Activated CD4-positive, alpha-beta memory T cell treated with anti-CD3 and anti-CD28 coated beads for 36 hours (primary cell): Measurements from ENCODE around the gene PITRM1. TPM values are rescaled to one million over a fixed set of nuclear protein-coding genes. Genes with fewer than 3 reads are reported as not detected.
"Not testable (repeated sequence)": the region's sequence is repeated elsewhere in the genome, so short reads cannot be mapped to it uniquely, and the experiment has no call there.

Experiments
- CTCF ChIA-PET: fragments of 350-600 bp; sonication (Branson Sonifier 250); formaldehyde crosslinking; loops from one replicate; lab custom pipeline; 2021; ENCODE audit warnings: antibody characterized with exemption, inconsistent platforms; lab: Charles Lee
- POLR2A ChIA-PET: fragments of 350-600 bp; sonication (Branson Sonifier 250); formaldehyde crosslinking; loops from one replicate; lab custom pipeline; 2021; ENCODE audit warnings: antibody characterized with exemption; lab: Charles Lee
- DNase-seq: peaks from one replicate; pipeline ENCODE4 v3.0.0-alpha.2; 2020
- H3K27ac Mint-ChIP-seq: one replicate; pipeline ENCODE4 v1.8.0; 2021; ENCODE audit warnings: mixed read lengths
- H3K27me3 Mint-ChIP-seq: one replicate; pipeline ENCODE4 v1.8.0; 2021; ENCODE audit warnings: mixed read lengths
- H3K36me3 Mint-ChIP-seq: one replicate; pipeline ENCODE4 v1.8.0; 2021; ENCODE audit warnings: mixed read lengths
- H3K4me1 Mint-ChIP-seq: one replicate; pipeline ENCODE4 v1.8.0; 2021; ENCODE audit warnings: low read depth, mixed read lengths
- H3K4me3 Mint-ChIP-seq: one replicate; pipeline ENCODE4 v1.8.0; 2021; ENCODE audit warnings: mild to moderate bottlenecking, mixed read lengths
- H3K9me3 Mint-ChIP-seq: one replicate; pipeline ENCODE4 v1.8.0; 2021; ENCODE audit warnings: mixed read lengths
- intact Hi-C: fragments of 100-400 bp; cut with micrococcal nuclease; formaldehyde crosslinking; loops from one replicate; pipeline ENCODE4 v1.15.1; 2023
- total RNA-seq, 2 experiments: library from RNA; stranded (reverse); gene quantifications; one replicate each; pipeline ENCODE4 v1.2.3, GENCODE V29; 2021

Gene PITRM1
- total RNA-seq, 2 experiments from 2014 or later: 103 to 109 TPM

GRCh38 chr10:3196482-3196881 is 23.9 kb upstream of the PITRM1 start:
- Mint-ChIP-seq H3K27ac (no peak overlapping the region), H3K27me3 (peaks cover 64% of the 10 kb centered on the region), H3K4me1 (peaks cover 11% of the 10 kb centered on the region), H3K4me3 (no peak overlapping the region), H3K36me3 (no peaks in the 10 kb centered on the region), H3K9me3 (no peaks in the 10 kb centered on the region)
- ChIA-PET POLR2A (interaction anchor here (1.6 kb wide), 1 partner anchor 588 kb away, joined by 10 read pairs; the partner anchor contains the start of gene KLF6), CTCF (interaction anchor here (0.5 to 2.9 kb wide), 10 partner anchors 24 to 1618 kb away, joined by 3 to 16 read pairs (median 6); partner anchors contain the start of gene PITRM1)
- no peak for DNase-seq
- intact Hi-C loops: loop anchor here (5.0 to 10.0 kb wide), 3 partner anchors 271 to 1578 kb away; no protein-coding TSS in a partner anchor

DNA sequence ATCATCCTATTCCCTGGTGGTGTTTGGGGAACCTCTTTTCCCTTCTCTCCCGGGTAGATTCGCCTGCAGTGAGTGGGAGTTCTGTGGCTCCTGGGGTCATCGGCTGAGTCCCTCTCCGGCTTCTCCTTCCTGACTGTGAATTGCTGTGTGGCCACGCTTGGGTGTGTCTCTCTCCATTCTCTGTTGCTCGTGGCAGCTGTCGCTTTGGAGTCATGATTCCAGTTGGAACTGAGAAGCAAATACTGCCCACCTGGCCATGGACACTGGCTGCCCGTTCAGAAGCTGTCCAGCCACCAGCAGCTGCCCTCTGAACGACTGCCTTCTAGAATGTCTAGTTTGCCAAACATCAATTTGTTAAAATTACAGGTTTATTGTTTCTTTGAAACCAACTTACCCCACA is 23.1 kb upstream of the PITRM1 start:
- ChIA-PET POLR2A (no interaction called here), CTCF (interaction anchor here (1.1 to 2.9 kb wide), 4 partner anchors 32 to 1571 kb away, joined by 5 to 16 read pairs (median 7); no protein-coding TSS in a partner anchor)
- DNase-seq: no peak
- no peak overlapping the region for H3K4me3 Mint-ChIP-seq
- peaks cover 62% of the 10 kb centered on the region for H3K27me3 Mint-ChIP-seq
- intact Hi-C loops: loop anchor here (5.0 to 10.0 kb wide), 3 partner anchors 272 to 1579 kb away; no protein-coding TSS in a partner anchor
- H3K9me3 Mint-ChIP-seq: no peaks in the 10 kb centered on the region
- H3K36me3 Mint-ChIP-seq: no peaks in the 10 kb centered on the region
- peaks cover 11% of the 10 kb centered on the region for H3K4me1 Mint-ChIP-seq
- no peak overlapping the region for H3K27ac Mint-ChIP-seq

- H3K27ac Mint-ChIP-seq: no peak overlapping the region
Measured at GRCh38 chr10:3195286-3195685, 22.7 kb upstream of the PITRM1 start.

GRCh38 chr10:3194871-3195270 is 22.3 kb upstream of the PITRM1 start:
- no peaks in the 10 kb centered on the region for H3K36me3 Mint-ChIP-seq
- intact Hi-C loops: loop anchor here (5.0 to 10.0 kb wide), 3 partner anchors 272 to 1580 kb away; no protein-coding TSS in a partner anchor
- ChIA-PET CTCF (interaction anchor here (1.9 to 2.6 kb wide), 2 partner anchors 1462 to 1572 kb away, joined by 5 to 9 read pairs; no protein-coding TSS in a partner anchor), POLR2A (no interaction called here)
- no peak for DNase-seq
- H3K27ac Mint-ChIP-seq: no peak overlapping the region
- peaks cover 11% of the 10 kb centered on the region for H3K4me1 Mint-ChIP-seq
- H3K27me3 Mint-ChIP-seq: peaks cover 54% of the 10 kb centered on the region
- H3K9me3 Mint-ChIP-seq: no peaks in the 10 kb centered on the region
- no peak overlapping the region for H3K4me3 Mint-ChIP-seq

More at GRCh38 chr10:3195286-3195685, 22.7 kb upstream of the PITRM1 start:
- DNase-seq: no peak
- Mint-ChIP-seq H3K4me1 (peaks cover 11% of the 10 kb centered on the region), H3K9me3 (no peaks in the 10 kb centered on the region), H3K4me3 (no peak overlapping the region), H3K36me3 (no peaks in the 10 kb centered on the region), H3K27me3 (peaks cover 59% of the 10 kb centered on the region)
- ChIA-PET POLR2A (no interaction called here), CTCF (interaction anchor here (1.9 to 2.6 kb wide), 2 partner anchors 1461 to 1572 kb away, joined by 5 to 9 read pairs; no protein-coding TSS in a partner anchor)
- intact Hi-C loops: loop anchor here (5.0 to 10.0 kb wide), 3 partner anchors 272 to 1580 kb away; no protein-coding TSS in a partner anchor

DNA sequence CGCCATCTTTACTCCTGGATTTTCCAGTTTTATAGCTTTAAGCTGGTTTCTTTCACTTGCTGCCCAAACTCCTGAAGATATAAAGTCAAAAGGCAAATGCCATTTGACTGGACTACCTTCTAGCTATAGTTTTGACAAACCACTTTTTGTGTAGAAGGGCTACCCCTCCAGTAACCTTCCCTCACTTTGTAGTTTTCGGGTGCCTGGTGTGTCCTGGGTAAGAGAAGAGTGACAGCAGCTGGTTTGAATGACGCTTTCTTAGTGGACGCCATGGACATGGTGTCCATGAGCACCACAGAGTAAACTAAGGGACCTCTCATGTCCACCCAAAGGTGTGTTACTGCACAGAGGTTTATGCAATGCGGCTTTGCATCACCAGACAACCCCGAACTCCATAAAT is 21.2 kb upstream of the PITRM1 start:
- intact Hi-C loops: loop anchor here (10.0 kb wide), 2 partner anchors 1461 to 1581 kb away; no protein-coding TSS in a partner anchor
- Mint-ChIP-seq H3K27ac (no peak overlapping the region), H3K4me1 (peaks cover 11% of the 10 kb centered on the region), H3K36me3 (no peaks in the 10 kb centered on the region), H3K9me3 (no peaks in the 10 kb centered on the region), H3K4me3 (no peak overlapping the region), H3K27me3 (peaks cover 46% of the 10 kb centered on the region)
- ChIA-PET CTCF (interaction anchor here (0.6 to 2.2 kb wide), 14 partner anchors 12 to 1621 kb away, joined by 3 to 8 read pairs (median 3); partner anchors contain the start of gene PITRM1), POLR2A (no interaction called here)
- DNase-seq: no peak

GRCh38 chr10:3192856-3193635 is 20.5 kb upstream of the PITRM1 start:
- DNase-seq: peak; percentile 62
- intact Hi-C loops: loop anchor here (10.0 kb wide), 2 partner anchors 1462 to 1582 kb away; no protein-coding TSS in a partner anchor
- H3K4me1 Mint-ChIP-seq: peaks cover 7% of the 10 kb centered on the region
- H3K36me3 Mint-ChIP-seq: no peaks in the 10 kb centered on the region
- CTCF ChIA-PET: interaction anchor here (0.6 to 2.2 kb wide), 18 partner anchors 8 to 1622 kb away, joined by 3 to 8 read pairs (median 3); partner anchors contain the start of gene PITRM1
- H3K27ac Mint-ChIP-seq: no peak overlapping the region
- POLR2A ChIA-PET: no interaction called here
- peaks cover 43% of the 10 kb centered on the region for H3K27me3 Mint-ChIP-seq
- H3K9me3 Mint-ChIP-seq: no peaks in the 10 kb centered on the region
- no peak overlapping the region for H3K4me3 Mint-ChIP-seq

- POLR2A ChIA-PET: no interaction called here
- H3K4me3 Mint-ChIP-seq: no peak overlapping the region
- H3K27ac Mint-ChIP-seq: no peak overlapping the region
- no peaks in the 10 kb centered on the region for H3K9me3 Mint-ChIP-seq
- intact Hi-C loops: loop anchor here (10.0 kb wide), 2 partner anchors 1464 to 1584 kb away; no protein-coding TSS in a partner anchor
- peaks cover 44% of the 10 kb centered on the region for H3K27me3 Mint-ChIP-seq
- CTCF ChIA-PET: no interaction called here
- no peak for DNase-seq
- no peaks in the 10 kb centered on the region for H3K36me3 Mint-ChIP-seq
- peaks cover 7% of the 10 kb centered on the region for H3K4me1 Mint-ChIP-seq
Measured at GRCh38 chr10:3190817-3191216, 18.2 kb upstream of the PITRM1 start.

DNA sequence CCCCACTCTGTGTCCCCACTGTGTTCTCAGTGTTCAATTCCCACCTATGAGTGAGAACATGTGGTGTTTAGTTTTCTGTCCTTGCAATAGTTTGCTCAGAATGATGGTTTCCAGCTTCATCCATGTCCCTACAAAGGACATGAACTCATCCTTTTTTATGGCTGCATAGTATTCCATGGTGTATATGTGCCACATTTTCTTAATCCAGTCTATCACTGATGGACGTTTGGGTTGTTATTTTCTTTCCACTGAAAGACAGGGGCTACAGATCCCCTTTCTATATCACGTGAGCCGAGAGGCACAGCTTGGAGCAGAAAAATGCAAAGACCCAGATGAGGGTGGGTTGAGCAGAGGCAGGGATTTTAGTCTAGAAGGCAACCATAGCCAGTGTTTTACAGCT is 14.6 kb upstream of the PITRM1 start:
- Mint-ChIP-seq H3K27me3 (peaks cover 30% of the 10 kb centered on the region), H3K4me1 (peaks cover 13% of the 10 kb centered on the region)
- H3K27ac Mint-ChIP-seq, H3K36me3 Mint-ChIP-seq, POLR2A ChIA-PET, intact Hi-C loops, H3K4me3 Mint-ChIP-seq, H3K9me3 Mint-ChIP-seq, DNase-seq: not testable (repeated sequence)
- CTCF ChIA-PET: interaction anchor here (1.8 kb wide), 1 partner anchor 11 kb away, joined by 16 read pairs; no protein-coding TSS in a partner anchor

DNA sequence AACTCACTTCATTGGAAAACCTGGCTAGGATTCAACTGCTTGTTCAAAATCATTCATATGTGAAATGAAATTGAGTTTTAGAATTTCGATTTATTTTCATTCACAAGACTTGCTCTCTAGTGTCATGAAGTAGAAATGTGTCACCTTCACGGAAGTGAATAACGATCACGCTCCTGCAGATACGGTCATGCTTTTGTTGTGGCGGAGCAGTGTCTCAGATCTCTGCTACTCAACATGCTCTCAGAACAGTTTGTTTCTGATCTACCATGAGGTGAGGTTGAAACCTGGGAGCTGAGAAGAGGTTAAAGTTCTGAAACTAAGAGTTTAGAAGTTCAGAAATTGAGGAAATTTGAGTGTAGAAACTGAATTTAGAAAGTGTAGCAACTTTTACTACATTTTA is 13.8 kb upstream of the PITRM1 start:
- intact Hi-C loops: loop anchor here (1.0 kb wide), 1 partner anchor 11 kb away; no protein-coding TSS in a partner anchor
- no peak overlapping the region for H3K4me3 Mint-ChIP-seq
- H3K36me3 Mint-ChIP-seq: no peaks in the 10 kb centered on the region
- peaks cover 13% of the 10 kb centered on the region for H3K4me1 Mint-ChIP-seq
- H3K9me3 Mint-ChIP-seq: no peaks in the 10 kb centered on the region
- H3K27ac Mint-ChIP-seq: peak overlapping the region; percentile 19
- peak; percentile 78 for DNase-seq
- peaks cover 32% of the 10 kb centered on the region for H3K27me3 Mint-ChIP-seq
- POLR2A ChIA-PET: interaction anchor here (1.0 to 1.1 kb wide), 2 partner anchors 11 to 14 kb away, joined by 3 to 6 read pairs; partner anchors contain the start of gene PITRM1
- CTCF ChIA-PET: interaction anchor here (0.7 to 1.8 kb wide), 2 partner anchors 12 to 706 kb away, joined by 4 to 16 read pairs; no protein-coding TSS in a partner anchor

- ChIA-PET POLR2A (no interaction called here), CTCF (no interaction called here)
- Mint-ChIP-seq H3K9me3 (no peaks in the 10 kb centered on the region), H3K4me3 (no peak overlapping the region), H3K27ac (no peak overlapping the region), H3K27me3 (peaks cover 28% of the 10 kb centered on the region), H3K4me1 (peaks cover 13% of the 10 kb centered on the region), H3K36me3 (no peaks in the 10 kb centered on the region)
- intact Hi-C loops: no loop called here
- no peak for DNase-seq
Measured at GRCh38 chr10:3185386-3185785, 12.8 kb upstream of the PITRM1 start.

DNA sequence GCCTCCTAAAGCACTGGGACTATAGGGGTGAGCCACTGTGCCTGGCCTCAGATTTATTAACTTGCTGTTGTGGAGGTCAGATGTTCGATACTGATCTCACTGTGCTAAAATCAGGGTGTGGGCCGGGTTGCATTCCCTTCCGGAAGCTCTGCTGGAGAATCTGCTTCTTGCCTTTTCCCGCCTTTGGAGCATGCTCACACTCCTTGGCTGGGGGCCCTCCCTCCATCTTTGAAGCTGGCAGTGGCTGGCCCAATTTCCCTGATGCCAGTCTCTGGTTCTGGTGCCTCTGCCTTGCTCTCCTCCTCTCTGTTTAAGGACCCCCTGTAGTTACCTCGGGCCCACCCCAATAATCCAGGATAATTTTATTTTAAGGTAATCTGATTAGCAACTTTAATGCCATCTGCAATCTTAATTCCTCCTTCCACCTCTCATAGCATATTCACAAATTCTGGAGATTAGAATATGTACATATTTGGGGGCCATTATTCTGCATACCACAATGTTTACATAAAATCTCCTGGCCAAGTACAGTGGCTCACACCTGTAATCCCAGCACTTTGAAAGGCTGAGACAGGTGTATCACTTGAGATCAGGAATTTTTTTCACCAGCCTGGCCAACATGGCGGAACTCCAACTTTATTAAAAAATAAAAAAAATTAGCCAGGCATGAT is 7.9 kb upstream of the PITRM1 start:
- Mint-ChIP-seq H3K4me1 (peaks cover 5% of the 10 kb centered on the region), H3K27me3 (peaks cover 21% of the 10 kb centered on the region), H3K36me3 (no peaks in the 10 kb centered on the region), H3K4me3 (no peak overlapping the region), H3K27ac (no peak overlapping the region), H3K9me3 (no peaks in the 10 kb centered on the region)
- intact Hi-C loops: no loop called here
- DNase-seq: no peak
- CTCF ChIA-PET: interaction anchor here (0.6 to 2.2 kb wide), 2 partner anchors 11 to 17 kb away, joined by 3 to 7 read pairs; no protein-coding TSS in a partner anchor
- POLR2A ChIA-PET: no interaction called here
